Vagina (tissue), 2 donors: ENCODE measurements around the gene MXRA7.

Experiments
- CTCF ChIP-seq, 3 experiments: fragments of 450-650 bp in 2 of 3; fragments of 200-600 bp in 1 of 3; sonication (generic) in 1 of 3; IDR thresholded peaks; one replicate each; pipeline ENCODE4 v1.5.1; 2017 to 2019; ENCODE audit warnings: antibody characterized with exemption in 3 of 3, mild to moderate bottlenecking in 2 of 3, moderate library complexity in 2 of 3
- POLR2A ChIP-seq, 2 donors: fragments of 450-650 bp; IDR thresholded peaks; one replicate each; pipeline ENCODE4 v1.6.1; 2017; ENCODE audit warnings: antibody characterized with exemption in 2 of 2, mild to moderate bottlenecking in 2 of 2, moderate library complexity in 2 of 2

GRCh38 chr17:76725580-76726230 lies 14.9 kb upstream of the MXRA7 start:
- no peak for TF ChIP-seq POLR2A (IDR thresholded peaks at IDR 0.05)
- no peak for TF ChIP-seq CTCF (IDR thresholded peaks at IDR 0.05)
